ENCODE results near the gene MYT1. TPM values are rescaled to one million over a fixed set of nuclear protein-coding genes. Genes with fewer than 3 reads are reported as not detected.

The MYT1 gene
- total and polyA plus RNA-seq, 2 of the 8 experiments (the other 6 are each of a cell fraction or from before 2014, with no cell fraction given) = 0.63 to 2.0 TPM

- no peak for TF ChIP-seq CTCF (IDR thresholded peaks at IDR 0.05; ENCODE audit: control extremely low read depth in 1 of 3, insufficient read depth in 1 of 3, low read depth in 1 of 3, low read length in 3 of 3)
- TF ChIP-seq CHD7 (IDR thresholded peaks at IDR 0.05; ENCODE audit: insufficient replicate concordance, low read length) = no peak
- no peak for TF ChIP-seq MAFK (IDR thresholded peaks at IDR 0.05; ENCODE audit: low read depth, low read length)
- TF ChIP-seq TAF7 (optimal IDR thresholded peaks at IDR 0.05; ENCODE audit: borderline replicate concordance, low read depth, low read length) = no peak
- TF ChIP-seq RAD21 (IDR thresholded peaks at IDR 0.05 in 1 of 2, conservative IDR thresholded peaks at IDR 0.05 in 1 of 2; ENCODE audit: low read depth in 2 of 2, low read length in 2 of 2) = no peak
- TF ChIP-seq HDAC2 (IDR thresholded peaks at IDR 0.05; ENCODE audit: borderline replicate concordance in 1 of 2, low read depth in 2 of 2, low read length in 2 of 2) = no peak
These were observed 3.5 kb upstream of the MYT1 start (continued) for GRCh38 chr20:64160526-64161355.

Measured in H1 (cell line).